Measurements from ENCODE around the gene FAM20B. TPM values are rescaled to one million over a fixed set of nuclear protein-coding genes. Genes with fewer than 3 reads are reported as not detected.

Gene FAM20B
- total RNA-seq, 1 donor from 2014 or later = 31.4 TPM

GRCh38 chr1:179048339-179049124 is 22.8 kb downstream of the FAM20B start:
- Mint-ChIP-seq H3K9me3 (ENCODE audit: unreplicated experiment) (no peaks in the 10 kb centered on the region), H3K4me3 (ENCODE audit: unreplicated experiment) (no peak overlapping the region), H3K27ac (ENCODE audit: unreplicated experiment) (no peak overlapping the region), H3K4me1 (ENCODE audit: unreplicated experiment) (no peaks in the 10 kb centered on the region), H3K36me3 (ENCODE audit: low read depth, unreplicated experiment) (peaks cover 4% of the 10 kb centered on the region), H3K27me3 (ENCODE audit: unreplicated experiment) (no peaks in the 10 kb centered on the region)
- DNase-seq (ENCODE audit: low spot score) = no peak
- TF ChIP-seq CTCF (IDR thresholded peaks at IDR 0.05; ENCODE audit: unreplicated experiment) = no peak

DNA sequence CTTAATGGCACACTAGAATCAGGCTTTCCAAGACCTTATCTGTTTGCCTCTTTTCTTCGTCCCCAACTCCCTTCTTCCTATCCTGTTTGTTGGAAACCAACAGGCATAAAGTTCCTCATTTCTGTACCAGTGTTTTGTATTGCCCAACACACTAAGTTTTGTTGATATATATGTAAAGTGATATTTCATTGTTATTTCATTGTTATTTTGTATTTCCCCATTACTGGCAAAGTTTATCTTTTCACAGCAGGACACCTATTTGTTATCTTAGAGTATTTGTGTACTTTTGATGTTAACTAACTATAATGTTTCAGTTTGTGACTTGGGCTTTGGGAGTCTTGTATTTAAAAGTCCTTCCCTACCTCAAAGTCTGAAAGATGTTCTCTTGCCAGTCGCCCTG is 27.1 kb downstream of the FAM20B start:
- Mint-ChIP-seq H3K27me3 (ENCODE audit: unreplicated experiment) (no peaks in the 10 kb centered on the region), H3K36me3 (ENCODE audit: low read depth, unreplicated experiment) (peaks cover 21% of the 10 kb centered on the region), H3K9me3 (ENCODE audit: unreplicated experiment) (no peaks in the 10 kb centered on the region), H3K4me3 (ENCODE audit: unreplicated experiment) (no peak overlapping the region), H3K4me1 (ENCODE audit: unreplicated experiment) (no peaks in the 10 kb centered on the region), H3K27ac (ENCODE audit: unreplicated experiment) (no peak overlapping the region)
- no peak for DNase-seq (ENCODE audit: low spot score)
- no peak for TF ChIP-seq CTCF (IDR thresholded peaks at IDR 0.05; ENCODE audit: unreplicated experiment)

DNA sequence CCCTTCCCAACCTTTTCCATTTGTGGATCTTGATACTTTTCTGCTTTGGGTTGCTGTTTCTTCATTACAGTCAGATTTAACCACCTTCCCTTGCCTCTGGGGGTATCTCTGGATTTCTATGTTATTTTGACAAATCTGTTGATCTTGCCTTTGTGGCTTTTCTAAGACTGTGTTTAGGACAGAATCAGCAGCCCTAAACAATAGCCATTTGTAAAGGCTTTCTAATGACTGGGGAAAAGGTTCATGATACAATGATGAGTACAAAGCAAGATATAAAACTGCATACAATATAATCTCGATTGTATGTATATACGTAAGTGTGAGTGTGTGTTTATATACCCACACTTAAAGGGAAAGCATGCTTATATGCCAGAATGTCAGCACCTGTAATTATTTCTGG is 27.8 kb downstream of the FAM20B start:
- no peaks in the 10 kb centered on the region for H3K4me1 Mint-ChIP-seq (ENCODE audit: unreplicated experiment)
- TF ChIP-seq CTCF (IDR thresholded peaks at IDR 0.05; ENCODE audit: unreplicated experiment) = no peak
- no peak overlapping the region for H3K4me3 Mint-ChIP-seq (ENCODE audit: unreplicated experiment)
- no peak overlapping the region for H3K27ac Mint-ChIP-seq (ENCODE audit: unreplicated experiment)
- peaks cover 1% of the 10 kb centered on the region for H3K27me3 Mint-ChIP-seq (ENCODE audit: unreplicated experiment)
- peaks cover 24% of the 10 kb centered on the region for H3K36me3 Mint-ChIP-seq (ENCODE audit: low read depth, unreplicated experiment)
- no peaks in the 10 kb centered on the region for H3K9me3 Mint-ChIP-seq (ENCODE audit: unreplicated experiment)
- DNase-seq (ENCODE audit: low spot score) = no peak

- DNase-seq (ENCODE audit: low spot score) = no peak
- Mint-ChIP-seq H3K4me3 (ENCODE audit: unreplicated experiment) (no peak overlapping the region), H3K4me1 (ENCODE audit: unreplicated experiment) (no peaks in the 10 kb centered on the region), H3K27ac (ENCODE audit: unreplicated experiment) (no peak overlapping the region), H3K36me3 (ENCODE audit: low read depth, unreplicated experiment) (peaks cover 29% of the 10 kb centered on the region), H3K27me3 (ENCODE audit: unreplicated experiment) (peaks cover 1% of the 10 kb centered on the region), H3K9me3 (ENCODE audit: unreplicated experiment) (no peaks in the 10 kb centered on the region)
- TF ChIP-seq CTCF (IDR thresholded peaks at IDR 0.05; ENCODE audit: unreplicated experiment) = no peak
These were observed 30.2 kb downstream of the FAM20B start for GRCh38 chr1:179055937-179056336.

Data from endothelial cell (in vitro differentiated cells).